Measurements from ENCODE around the gene GRIN2A.

The GRIN2A gene

DNA sequence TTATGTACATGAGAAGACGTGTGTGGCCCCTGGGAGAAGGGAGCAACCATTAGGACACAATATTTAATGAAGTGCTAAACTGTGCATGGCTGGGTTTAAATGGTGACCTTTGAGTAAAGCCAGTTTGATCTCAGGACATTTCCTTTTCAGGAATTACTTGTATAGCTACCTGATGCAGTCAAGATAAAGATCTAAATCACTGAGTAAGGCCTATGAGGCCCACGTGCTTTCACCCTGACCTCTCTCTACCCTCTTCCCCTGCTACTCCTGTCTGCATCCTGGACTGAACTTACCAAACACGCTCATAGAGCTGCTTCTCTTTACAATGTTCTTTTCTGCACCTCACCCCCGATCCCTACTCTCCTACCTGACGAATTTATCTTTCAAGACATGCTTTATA lies 98.9 kb downstream of the GRIN2A start:
- DNase-seq, result no peak

DNA sequence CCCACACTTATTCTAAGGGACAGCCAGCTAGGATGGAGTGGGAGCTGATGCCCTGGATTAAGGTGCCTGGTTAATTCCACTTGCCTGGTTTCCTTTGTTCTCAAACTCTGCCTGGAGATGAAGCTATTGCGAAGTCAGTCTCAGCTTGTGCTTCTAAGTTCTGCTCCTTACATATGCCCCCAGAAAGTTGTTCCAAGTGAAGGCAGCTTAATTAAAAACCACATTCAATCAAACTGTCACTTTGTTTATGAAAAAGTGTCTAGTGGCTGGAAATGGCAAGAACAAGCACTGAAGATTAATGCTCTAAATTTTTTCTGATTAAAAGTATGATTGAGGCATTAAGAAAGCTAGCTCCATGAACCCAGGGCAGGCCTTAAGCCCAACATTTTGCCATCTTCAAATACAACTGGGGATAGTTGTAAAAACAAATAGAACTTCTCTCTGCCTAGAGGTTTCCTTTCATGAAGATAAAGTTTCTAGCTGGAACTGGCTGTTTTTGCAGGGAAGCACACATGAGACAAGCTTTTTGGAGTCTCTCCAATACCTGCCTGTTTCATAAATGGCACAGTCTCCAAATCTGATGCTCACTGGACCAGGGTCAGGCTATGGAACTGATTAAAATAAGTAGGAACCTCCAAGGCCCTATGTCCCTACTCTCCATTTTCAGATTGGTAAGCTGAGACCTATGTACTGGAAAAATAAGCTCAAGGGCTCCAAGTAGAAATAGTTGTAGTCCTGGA lies 100.9 kb downstream of the GRIN2A start:
- DNase-seq, result no peak

DNA sequence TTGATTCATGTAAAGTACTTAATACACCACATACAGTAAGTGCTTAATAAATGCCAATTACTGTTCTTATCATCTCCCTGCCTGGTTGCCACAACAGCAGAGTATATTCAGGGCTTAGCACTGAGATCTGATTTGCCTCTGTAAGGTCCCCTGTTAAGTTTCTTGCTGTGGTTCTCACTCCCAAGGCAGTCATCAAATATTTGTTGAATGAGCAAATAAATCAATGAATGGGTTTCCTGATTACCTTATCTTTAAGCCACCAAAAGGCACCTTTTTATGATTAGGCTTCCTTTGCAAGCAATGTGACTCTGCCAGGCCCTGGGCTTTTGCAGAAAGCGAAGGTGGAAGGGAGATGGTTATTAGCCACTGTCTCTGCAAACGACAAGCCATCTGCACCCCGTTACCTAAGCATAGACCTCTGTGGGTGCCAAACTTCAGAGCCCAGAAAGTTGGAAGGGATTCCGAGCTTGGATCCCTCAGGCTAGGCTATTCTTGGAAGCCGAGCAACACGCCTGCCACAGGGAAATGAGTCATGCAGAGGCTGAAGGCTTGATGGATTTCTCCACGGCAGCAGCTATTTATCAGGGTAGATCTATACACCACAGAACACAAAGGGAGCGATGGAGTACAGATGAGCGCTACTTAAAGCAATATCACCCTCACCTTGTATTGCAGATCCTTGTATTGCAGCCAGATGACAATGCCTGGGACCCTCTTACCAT lies 102.0 kb downstream of the GRIN2A start:
- no peak for DNase-seq

DNA sequence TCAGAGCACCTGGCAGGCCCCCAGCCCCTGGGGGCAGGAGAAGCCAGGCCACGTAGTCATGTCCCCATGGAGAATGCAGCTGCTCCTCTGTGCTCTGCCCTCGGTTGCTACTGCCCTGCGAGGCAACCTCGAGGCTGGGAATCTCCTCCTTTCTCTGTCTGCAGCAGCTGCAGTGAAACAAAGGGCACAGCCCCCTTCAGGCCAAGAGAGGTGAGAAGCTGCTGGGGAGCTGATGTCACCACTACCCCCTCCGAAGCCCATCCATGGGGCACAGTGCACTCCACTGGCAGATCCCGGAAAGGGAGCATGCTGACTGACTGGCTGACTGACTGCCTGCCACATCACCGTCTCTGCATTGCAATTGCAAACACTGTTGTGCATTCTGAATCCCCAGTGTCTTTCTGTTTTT lies 103.7 kb downstream of the GRIN2A start:
- no peak for DNase-seq

DNA sequence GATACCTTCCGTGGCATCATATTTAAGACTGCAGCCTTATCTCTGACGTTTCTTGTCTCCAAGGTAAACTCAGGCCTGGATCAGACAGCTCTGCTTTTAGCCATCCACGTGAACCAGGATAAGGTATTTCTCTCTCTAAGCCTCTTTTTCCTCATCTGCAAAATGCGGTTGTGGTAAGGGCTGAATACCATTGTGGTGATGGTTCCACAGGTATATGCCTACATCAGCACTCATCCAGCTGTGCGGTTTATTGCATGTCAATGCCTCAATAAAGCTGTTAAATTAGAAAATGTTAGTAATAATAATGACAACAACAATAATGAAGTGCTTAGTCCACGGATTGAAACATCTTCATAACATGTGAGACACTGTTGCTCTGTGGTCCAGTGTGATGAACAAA lies 104.4 kb downstream of the GRIN2A start:
- no peak for DNase-seq

DNA sequence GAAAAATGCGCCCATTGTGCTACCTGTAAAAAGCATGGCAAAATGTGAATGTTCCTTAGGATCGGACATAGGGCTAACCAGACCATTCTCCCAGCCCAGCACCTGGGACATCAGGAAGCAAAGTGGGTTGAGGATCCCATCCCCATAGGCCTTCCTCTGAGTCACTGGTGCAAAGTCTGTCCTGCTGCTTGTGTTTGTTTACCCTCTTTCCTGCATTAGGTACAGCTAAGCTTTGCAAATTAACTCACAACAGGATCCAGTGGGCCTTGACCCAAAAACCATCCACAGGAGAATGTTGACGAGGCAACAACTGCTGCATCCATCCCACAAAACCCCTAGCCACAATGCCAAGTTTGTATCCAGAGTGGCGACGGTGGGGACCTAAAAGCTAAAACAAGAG lies 106.2 kb downstream of the GRIN2A start:
- DNase-seq, result no peak

DNA sequence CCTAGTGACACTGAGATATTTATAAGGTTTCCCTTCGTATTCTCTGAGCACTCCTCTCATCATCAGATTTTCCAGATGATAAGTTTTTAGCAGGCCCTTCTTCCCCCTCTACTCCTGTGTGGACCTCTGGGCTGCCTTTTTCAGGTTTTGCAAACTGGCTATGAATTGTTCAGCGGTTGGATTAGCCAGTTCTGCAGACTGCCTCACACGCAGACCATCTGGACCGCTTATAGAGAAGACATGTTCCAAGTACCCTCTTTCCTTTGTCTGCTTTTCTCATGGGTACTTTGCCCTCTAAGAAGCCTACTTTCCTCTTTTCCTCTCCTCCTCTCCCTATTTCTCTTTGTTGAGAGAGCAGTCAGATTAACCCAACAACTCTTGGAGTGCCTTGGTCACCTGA lies 111.6 kb downstream of the GRIN2A start:
- DNase-seq, result no peak

DNA sequence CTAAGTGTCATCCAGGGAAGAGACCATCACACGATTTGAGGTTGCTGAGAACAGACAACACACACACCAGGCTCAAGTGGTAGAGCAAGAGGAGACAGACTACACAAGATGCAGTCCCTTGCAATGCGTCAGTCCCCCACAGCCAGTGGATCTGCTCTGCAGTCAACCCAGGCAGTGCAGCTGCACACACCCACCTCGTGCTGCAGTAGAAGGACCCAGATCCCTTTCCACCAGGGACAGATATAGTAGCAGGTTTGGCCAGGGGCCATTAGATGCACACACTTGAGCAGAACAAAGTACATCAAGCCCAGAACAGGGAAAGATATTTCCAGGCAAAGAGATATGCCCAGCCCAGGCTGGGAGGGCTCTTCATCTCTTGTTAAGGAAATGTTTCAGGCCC lies 112.9 kb downstream of the GRIN2A start:
- DNase-seq, result no peak

DNA sequence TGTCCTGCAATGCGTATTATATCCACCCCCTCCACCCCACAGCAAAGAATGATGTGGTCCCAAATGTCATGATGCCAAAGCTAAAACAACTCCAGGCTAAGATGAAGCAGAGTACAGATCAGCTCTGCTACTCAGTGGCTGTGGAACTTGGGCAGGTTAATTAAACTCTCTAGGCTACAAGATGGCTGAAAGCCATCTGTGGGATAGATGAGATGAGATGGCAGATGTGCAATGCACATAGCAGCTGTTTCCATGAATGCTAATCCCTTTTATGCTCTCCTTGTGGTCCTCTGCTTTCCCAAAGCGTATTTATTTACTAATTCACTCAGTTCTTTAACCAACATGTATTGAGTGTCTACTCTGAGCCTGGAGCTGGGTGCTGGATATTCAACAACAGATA lies 114.4 kb downstream of the GRIN2A start:
- DNase-seq, result no peak

DNA sequence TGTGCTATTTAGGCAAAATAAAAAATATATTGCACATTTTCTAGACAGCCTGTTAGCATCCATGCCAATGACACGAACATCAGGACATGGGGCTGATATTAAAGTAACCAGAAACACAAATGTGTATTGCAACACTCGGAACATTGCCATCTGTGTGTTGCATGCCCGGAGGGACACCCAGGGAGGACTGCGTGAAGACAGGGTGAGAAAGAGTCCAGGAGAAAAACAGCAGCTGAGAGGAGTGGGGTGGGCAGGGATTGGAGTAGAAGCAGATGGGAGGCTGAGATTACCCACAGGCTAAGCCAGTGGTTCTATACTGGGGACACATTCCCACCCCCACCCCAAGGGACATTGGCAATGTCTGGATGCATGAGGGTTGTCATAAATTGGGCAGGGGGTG lies 114.8 kb downstream of the GRIN2A start:
- DNase-seq, result no peak

DNA sequence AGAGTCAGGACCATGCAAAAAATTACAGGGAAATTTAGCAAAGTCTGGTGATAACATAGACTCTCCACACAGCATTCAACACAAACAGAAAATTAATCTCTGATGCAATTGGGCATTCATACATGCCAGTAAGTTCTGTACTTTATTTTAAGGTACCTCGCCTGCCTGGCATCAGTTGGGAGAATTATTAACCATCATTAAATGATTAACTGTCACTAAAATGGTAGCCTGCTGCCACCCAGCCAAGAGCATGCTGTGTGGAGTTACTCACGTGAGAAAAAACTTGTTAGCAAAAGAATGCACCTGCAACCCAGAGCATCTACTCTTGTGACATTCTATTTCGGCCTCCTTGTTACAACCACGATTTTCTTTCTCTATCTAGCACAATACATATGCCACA lies 117.2 kb downstream of the GRIN2A start:
- DNase-seq, result no peak

DNA sequence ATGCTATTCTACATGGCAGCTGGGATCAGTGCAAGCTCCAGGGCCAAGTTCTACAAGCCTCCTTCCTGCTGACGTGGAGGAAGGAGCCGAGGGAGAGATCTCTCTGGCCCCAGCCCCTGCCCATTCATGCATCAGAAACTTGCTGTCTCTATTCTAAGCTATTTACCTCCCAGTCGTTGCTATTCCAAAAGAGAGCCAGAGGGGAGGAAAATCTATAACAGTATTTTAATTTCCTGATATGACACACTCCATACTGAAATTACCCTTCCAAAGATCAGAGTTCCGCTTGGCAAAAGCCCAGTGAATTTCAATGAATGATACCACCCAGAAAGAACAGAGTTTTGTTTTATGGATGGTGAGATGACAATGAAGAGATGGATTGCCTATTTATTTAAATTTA lies 133.4 kb downstream of the GRIN2A start:
- DNase-seq, result no peak

DNA sequence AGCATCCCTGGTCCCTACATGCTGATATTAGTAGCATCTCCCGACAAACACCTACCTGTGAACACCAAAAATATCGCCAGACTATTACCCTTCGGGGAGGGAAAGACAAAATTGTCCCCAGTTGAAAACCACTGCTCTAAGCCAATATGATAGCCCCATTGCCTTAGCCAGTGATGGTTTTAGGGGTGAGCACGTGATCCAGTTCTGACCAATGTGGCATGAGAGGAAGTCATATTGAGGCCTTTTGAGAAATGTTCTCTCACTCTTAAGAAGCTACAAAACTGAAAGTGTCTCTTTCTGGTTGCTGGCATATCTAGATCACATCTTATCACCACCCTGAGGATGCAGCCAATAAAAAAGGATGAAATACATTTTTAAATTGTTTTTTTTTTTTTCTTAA lies 136.3 kb downstream of the GRIN2A start:
- no peak for DNase-seq

DNA sequence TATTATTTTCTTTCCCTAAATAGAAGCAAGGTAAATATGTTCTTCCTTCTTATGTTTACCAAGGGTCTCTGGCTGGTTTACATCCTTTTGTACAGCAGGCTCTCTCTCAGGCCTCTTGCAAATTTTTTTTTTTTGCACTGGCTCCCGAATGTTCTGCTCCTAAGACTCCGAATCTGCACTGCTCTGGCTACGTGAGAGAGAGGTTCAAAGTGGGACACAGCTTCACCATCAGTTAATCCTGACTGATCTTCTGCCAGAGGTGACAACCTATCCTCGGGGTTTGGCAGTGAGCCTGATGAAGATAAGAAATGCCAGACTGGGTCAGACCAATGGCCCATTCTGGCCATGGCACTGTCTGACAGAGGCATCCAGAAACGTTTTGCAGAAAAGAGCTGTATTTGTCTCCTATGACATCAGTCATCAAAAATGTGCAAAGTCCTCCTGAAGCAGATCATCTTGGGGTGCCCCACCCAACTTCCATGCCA lies 136.9 kb downstream of the GRIN2A start:
- DNase-seq, result no peak

DNA sequence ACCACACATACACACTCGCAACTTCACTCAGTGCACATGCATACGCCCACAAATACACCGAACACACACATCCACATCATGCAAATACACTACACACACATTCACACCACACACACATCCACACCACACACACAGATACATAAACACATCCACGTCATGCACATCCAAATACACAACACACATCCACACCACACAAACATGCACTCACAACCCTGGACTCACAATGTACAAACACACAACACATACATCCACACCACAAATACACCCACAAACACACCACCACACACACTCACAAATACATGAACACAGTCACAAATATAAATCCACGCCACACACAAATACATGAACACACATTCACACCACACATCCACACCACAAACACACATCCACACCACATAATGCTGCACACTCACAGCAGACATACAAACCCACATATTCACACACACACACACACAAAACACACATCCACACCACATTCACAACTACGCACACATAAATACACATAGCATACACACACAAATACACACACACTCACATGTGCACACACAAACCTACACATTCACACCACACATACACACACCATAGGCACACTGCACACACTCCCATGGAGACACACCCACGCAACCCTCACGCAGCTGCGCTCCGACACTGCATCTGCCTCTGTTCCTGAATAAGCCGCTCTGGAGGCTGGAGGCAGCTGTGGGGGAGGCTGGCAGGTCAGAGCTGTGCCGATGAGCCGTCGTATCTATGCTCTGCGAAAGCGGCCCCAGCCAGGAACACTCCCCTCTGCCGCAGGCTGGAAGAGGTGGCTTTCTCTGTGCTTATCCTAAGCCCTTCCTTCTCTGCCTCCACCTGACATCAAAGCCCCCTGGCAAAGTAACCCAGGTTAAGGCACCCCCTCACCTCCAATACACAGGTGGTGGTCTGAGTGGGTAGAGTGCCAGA lies 141.8 kb downstream of the GRIN2A start:
- DNase-seq, result no peak

DNA sequence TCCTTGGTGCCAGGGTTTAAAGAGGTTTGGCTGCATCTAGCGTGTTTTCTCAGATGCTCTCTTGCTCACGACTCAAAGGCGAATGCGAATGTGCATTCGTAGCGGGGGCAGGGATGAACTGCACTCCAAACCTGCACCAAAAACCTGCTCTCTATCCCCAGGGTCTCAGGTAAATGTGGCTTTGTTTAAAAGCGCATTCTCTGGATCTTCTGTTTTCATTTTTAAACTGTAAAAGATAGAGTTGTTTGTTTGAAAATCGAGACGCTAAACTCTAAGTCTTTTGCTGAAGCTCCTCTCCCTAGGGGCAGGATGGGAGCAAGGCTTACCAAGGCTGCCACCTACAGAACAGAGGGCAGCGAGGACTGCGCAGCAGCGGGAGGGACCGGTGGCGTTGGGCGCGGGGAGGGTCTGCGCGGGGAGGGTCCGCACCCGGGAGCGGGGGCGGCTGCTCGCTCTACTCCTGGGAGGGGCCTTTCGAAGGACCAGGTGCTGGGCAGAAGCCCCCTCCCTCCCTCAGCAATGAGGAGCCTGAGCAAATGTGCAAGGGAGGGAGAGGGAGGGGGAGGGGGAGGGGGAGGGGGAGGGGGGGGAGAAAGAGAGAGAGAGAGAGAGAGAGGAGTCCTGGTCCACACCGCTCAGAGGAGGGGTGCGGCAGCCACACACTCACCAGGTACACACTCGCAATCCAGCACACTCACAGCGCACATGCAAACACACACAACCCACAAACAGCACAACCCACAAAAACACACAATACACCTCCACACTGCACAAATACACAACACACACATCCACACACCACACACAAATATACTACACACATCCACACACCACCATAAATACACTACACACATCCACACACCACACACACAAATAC lies 142.8 kb downstream of the GRIN2A start:
- no peak for DNase-seq

DNA sequence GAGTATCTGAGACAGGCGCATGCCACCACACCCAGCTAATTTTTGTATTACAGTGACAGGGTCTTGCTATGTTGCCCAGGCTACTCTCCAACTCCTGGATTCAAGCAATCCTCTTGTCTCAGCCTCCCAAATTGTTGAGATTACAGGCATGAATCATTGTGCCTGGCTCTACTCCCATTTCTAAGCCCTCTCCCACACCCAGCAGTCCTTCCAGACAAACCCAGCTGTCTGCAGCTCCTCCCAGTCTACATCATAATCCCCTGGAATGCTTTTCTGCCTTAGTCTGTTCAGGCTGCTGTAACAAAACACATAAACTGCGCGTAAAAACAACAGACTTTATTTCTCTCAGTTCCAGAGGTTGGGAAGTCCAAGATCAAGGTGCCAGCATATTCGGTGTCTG lies 144.5 kb downstream of the GRIN2A start:
- DNase-seq, result no peak

DNA sequence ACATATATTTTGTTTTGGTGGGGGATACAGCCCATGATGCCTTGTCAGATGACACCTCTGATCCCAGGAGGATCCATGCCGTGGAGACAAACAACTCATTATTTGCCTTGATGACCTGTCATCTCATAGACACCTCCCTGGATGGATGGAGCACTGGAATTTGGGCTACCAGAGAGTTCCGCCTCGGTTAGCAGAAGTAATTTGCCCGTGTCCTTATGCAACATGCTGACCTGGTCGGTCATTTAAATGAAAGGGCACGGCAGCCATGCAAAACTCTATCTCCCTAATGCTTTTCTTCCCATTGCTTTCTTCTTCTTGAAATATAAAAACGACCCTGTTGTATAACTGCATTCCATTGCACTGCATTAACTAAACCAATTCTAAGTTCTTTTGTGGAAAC lies 145.3 kb downstream of the GRIN2A start:
- no peak for DNase-seq

DNA sequence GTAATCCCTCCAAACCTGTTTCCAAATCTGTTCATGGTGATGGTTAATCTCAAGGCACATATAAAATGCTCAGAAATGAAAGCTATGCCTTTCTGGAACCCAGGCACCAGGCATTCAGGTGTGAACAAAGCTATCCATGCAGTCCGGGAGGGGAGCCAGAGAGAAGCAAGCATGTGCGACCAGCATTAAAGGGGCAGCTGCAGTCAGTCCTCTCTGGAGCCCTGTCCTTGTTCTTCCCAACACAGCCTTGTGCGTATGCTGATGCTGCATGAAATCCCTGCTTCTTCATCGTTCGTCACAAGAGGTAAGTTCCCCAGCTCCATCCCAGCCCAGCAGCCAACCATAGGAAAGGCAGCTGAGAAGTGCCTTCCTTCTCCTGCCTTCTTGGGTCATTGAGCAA lies 148.7 kb downstream of the GRIN2A start:
- no peak for DNase-seq

DNA sequence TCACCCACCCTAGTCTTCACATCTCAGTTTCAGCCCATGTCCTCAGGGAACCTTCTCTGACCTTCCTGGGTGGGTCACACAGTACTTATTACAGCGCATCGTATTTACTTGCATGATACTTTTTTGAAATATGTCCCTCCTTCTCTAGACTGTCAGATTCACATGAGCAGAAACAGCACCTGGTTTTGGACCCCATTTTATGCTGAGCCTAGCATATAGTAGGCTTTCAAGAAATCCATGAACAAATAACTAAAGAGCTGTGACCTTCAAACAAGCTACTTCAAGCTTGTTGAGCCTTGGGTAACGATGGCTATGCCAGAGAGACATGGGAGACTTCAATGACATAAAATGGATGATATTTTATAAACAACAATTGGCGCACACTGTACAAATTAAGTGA lies 150.3 kb downstream of the GRIN2A start:
- DNase-seq, result no peak

DNA sequence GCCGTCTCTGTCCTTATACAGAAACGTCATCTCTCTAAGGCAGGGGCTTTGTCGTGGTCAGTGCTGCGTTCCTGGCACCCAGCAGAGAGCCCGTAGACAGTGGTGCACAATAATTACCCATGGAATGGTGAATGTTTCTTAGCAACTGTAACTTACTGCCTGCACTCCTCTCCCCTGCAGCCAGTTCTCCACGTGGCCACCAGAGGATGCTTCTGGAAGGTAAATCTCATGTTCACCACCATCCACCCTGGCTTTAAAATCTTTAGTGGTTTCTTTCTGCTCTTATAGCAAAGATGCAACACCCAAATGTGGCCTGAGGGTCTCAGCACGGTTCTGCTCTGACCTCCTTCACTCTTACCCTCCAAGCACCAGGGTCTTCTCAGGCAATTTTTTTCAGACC lies 150.8 kb downstream of the GRIN2A start:
- no peak for DNase-seq

DNA sequence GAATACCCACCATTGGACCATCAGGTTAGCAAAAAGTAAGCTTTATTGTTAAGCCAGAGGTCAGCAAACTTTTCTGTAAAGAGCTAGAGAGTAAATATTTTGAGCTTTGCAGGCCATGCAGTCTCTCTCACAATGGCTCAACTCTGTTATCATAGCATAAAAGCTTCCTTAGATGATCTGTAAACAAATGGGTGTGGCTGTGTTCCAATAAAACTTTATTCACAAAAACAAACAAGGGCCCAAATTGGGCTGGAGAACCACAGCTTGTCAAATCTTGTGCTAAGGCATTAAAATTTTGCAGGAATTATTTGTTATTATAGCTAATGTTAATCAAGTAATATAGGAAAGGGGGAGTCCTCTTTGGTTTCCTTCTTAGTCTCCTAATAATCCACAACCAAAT lies 153.6 kb downstream of the GRIN2A start:
- no peak for DNase-seq

DNA sequence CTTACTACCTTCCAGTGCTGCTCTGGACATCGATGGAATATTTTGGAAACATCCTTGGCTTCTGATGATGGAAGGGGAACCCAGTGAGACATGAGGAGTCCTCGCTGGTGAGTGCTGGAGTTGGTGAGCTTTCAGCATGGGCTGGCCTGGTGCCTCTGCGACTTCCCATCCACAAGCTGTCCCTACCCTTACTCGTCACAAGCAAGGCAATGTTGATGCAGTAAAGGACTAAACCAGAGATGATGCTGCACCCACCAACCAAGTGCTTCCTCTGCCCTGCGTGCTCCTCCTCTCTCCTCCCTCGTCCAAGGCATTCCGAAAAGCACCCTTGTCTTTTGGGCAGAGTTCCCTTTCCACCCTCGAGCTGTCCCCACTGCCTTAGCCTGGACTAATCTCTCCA lies 154.7 kb downstream of the GRIN2A start:
- DNase-seq, result no peak

All from NCI-H2081 treated with DMSO at 0.1 percent for 48 hours (cell line).